OCI-LY7 (cell line): ENCODE results near the gene WWOX. TPM values are rescaled to one million over a fixed set of nuclear protein-coding genes. Genes with fewer than 3 reads are reported as not detected.
"Not testable (repeated sequence)": the region's sequence is repeated elsewhere in the genome, so short reads cannot be mapped to it uniquely, and the experiment has no call there.

Experiments used
- BruUV-seq: library from RNA; stranded (reverse); fragments of 400-500 nt; replicated peaks from 2 replicates; lab custom pipeline; 2021; lab: Mats Ljungman, UMichigan
- CTCF ChIA-PET: fragments of 300-600 bp; sonication (Branson Sonifier 250); formaldehyde crosslinking; loops from one replicate; lab custom pipeline; 2022; ENCODE audit warnings: antibody characterized with exemption; ENCODE audit not compliant: unreplicated experiment; lab: Charles Lee
- POLR2A ChIA-PET: fragments of 300-600 bp; sonication (Branson Sonifier 250); formaldehyde crosslinking; loops from one replicate; lab custom pipeline; 2022; ENCODE audit warnings: antibody characterized with exemption; lab: Charles Lee
- DNase-seq: peaks from one replicate; pipeline ENCODE4 v3.0.0-alpha.2; 2015; ENCODE audit warnings: low spot score
- H2AFZ ChIP-seq: fragments of 200-600 bp; sonication (generic), shearing (Covaris generic); 2 replicates; pipeline ENCODE4 v1.6.1; 2014; ENCODE audit warnings: mild to moderate bottlenecking, antibody characterized with exemption, low read length, moderate library complexity
- H3K27ac ChIP-seq: fragments of 200-600 bp; sonication (generic); 2 replicates; pipeline ENCODE4 v1.5.1; 2014; ENCODE audit warnings: mixed run types, low read depth, mild to moderate bottlenecking, moderate library complexity, low read length, inconsistent platforms; ENCODE audit not compliant: poor library complexity, severe bottlenecking
- H3K36me3 ChIP-seq: fragments of 200-600 bp; sonication (generic); 2 replicates; pipeline ENCODE4 v1.6.1; 2014; ENCODE audit warnings: mild to moderate bottlenecking, antibody characterized with exemption, low read length, moderate library complexity, mixed read lengths; ENCODE audit not compliant: insufficient read depth
- H3K4me1 ChIP-seq: fragments of 200-600 bp; sonication (generic); 2 replicates; pipeline ENCODE4 v1.5.1; 2014; ENCODE audit warnings: mild to moderate bottlenecking, low read length; ENCODE audit not compliant: insufficient read depth, poor library complexity, severe bottlenecking
- H3K4me2 ChIP-seq: fragments of 200-600 bp; sonication (generic); 2 replicates; pipeline ENCODE4 v1.6.1; 2014; ENCODE audit warnings: mild to moderate bottlenecking, low read length
- H3K4me3 ChIP-seq: fragments of 200-600 bp; sonication (generic); 2 replicates; pipeline ENCODE4 v1.5.1; 2014; ENCODE audit warnings: mild to moderate bottlenecking, low read depth, low read length; ENCODE audit not compliant: poor library complexity, severe bottlenecking
- H3K79me2 ChIP-seq: fragments of 200-600 bp; sonication (generic); 2 replicates; pipeline ENCODE4 v1.6.1; 2016; ENCODE audit warnings: low read depth, mild to moderate bottlenecking, low read length, moderate library complexity, mixed read lengths; ENCODE audit not compliant: insufficient read depth
- H3K9me2 ChIP-seq: fragments of 200-600 bp; sonication (generic); 2 replicates; pipeline ENCODE4 v1.6.1; 2016; ENCODE audit warnings: mild to moderate bottlenecking, low read length, mixed read lengths; ENCODE audit not compliant: insufficient read depth
- H3K9me3 ChIP-seq: fragments of 200-600 bp; sonication (generic); 2 replicates; pipeline ENCODE4 v1.6.1; 2014; ENCODE audit warnings: mild to moderate bottlenecking, mixed run types, low read length, mixed read lengths
- H4K20me1 ChIP-seq: fragments of 200-600 bp; sonication (generic); 2 replicates; pipeline ENCODE4 v1.6.1; 2014; ENCODE audit warnings: mild to moderate bottlenecking, antibody characterized with exemption, low read length, moderate library complexity, mixed read lengths; ENCODE audit not compliant: insufficient read depth
- CTCF ChIP-seq: fragments of 200-600 bp; sonication (generic); conservative IDR thresholded peaks from 2 replicates; pipeline ENCODE4 v1.5.1; 2014; ENCODE audit warnings: mild to moderate bottlenecking, antibody characterized with exemption, low read length, moderate library complexity, mixed read lengths
- EZH2phosphoT487 ChIP-seq: fragments of 200-600 bp; sonication (generic); IDR thresholded peaks from 2 replicates; pipeline ENCODE4 v1.6.1; 2018; ENCODE audit warnings: low read depth, borderline replicate concordance, mild to moderate bottlenecking, mixed run types, antibody characterized with exemption, low read length, moderate library complexity, mixed read lengths
- intact Hi-C: fragments of 100-400 bp; cut with micrococcal nuclease; formaldehyde crosslinking; loops from one replicate; pipeline ENCODE4 v1.10.0; 2022; ENCODE audit not compliant: unreplicated experiment
- total RNA-seq, 2 experiments: library from RNA; depleted of rRNA in 1 of 2; stranded (reverse); fragments of >200 nt in 1 of 2; shearing (Covaris generic) in 1 of 2; gene quantifications; 2 replicates each; pipeline ENCODE4 v1.2.3, GENCODE V29; 2014 to 2022

WWOX gene
- total RNA-seq, 2 experiments from 2014 or later, result 40.2 to 47.6 TPM

GRCh38 chr16:78689028-78689427 lies 589.6 kb downstream of the WWOX start:
- H3K9me3 ChIP-seq, result no peaks in the 10 kb centered on the region
- H3K27ac ChIP-seq, result no peak overlapping the region
- H4K20me1 ChIP-seq, result no peaks in the 10 kb centered on the region
- ChIA-PET POLR2A (no interaction called here), CTCF (no interaction called here)
- no peaks in the 10 kb centered on the region for H3K79me2 ChIP-seq
- no peaks in the 10 kb centered on the region for H3K36me3 ChIP-seq
- H3K4me3 ChIP-seq, result no peak overlapping the region
- BruUV-seq, result no TSS peak
- H3K9me2 ChIP-seq, result no peaks in the 10 kb centered on the region
- intact Hi-C loops, result no loop called here
- no peaks in the 10 kb centered on the region for H3K4me1 ChIP-seq
- TF ChIP-seq CTCF (no peak), EZH2phosphoT487 (no peak)
- no peak overlapping the region for H2AFZ ChIP-seq
- no peak for DNase-seq
- no peak overlapping the region for H3K4me2 ChIP-seq

- ChIA-PET POLR2A (no interaction called here), CTCF (no interaction called here)
- Histone ChIP-seq H3K4me3 (no peak overlapping the region), H3K4me1 (no peaks in the 10 kb centered on the region), H3K36me3 (no peaks in the 10 kb centered on the region), H3K9me3 (no peaks in the 10 kb centered on the region), H4K20me1 (no peaks in the 10 kb centered on the region), H3K79me2 (no peaks in the 10 kb centered on the region), H2AFZ (no peak overlapping the region), H3K27ac (no peak overlapping the region), H3K9me2 (no peaks in the 10 kb centered on the region), H3K4me2 (no peak overlapping the region)
- intact Hi-C loops, result no loop called here
- no peak for DNase-seq
- BruUV-seq, result no TSS peak
- TF ChIP-seq EZH2phosphoT487 (no peak), CTCF (no peak)
Observed at GRCh38 chr16:78689536-78689935, 590.1 kb downstream of the WWOX start.

- H3K4me2 ChIP-seq, result no peak overlapping the region
- no peaks in the 10 kb centered on the region for H3K79me2 ChIP-seq
- H4K20me1 ChIP-seq, result no peaks in the 10 kb centered on the region
- H3K4me3 ChIP-seq, result no peak overlapping the region
- H3K27ac ChIP-seq, result no peak overlapping the region
- BruUV-seq, result no TSS peak
- intact Hi-C loops, result no loop called here
- no peaks in the 10 kb centered on the region for H3K4me1 ChIP-seq
- H3K9me2 ChIP-seq, result no peaks in the 10 kb centered on the region
- no peak overlapping the region for H2AFZ ChIP-seq
- H3K9me3 ChIP-seq, result no peaks in the 10 kb centered on the region
- POLR2A ChIA-PET, result no interaction called here
- DNase-seq, result no peak
- CTCF ChIA-PET, result no interaction called here
- TF ChIP-seq CTCF (no peak), EZH2phosphoT487 (no peak)
- no peaks in the 10 kb centered on the region for H3K36me3 ChIP-seq
Observed at GRCh38 chr16:78690510-78690909, 591.1 kb downstream of the WWOX start.

GRCh38 chr16:78691746-78692145 lies 592.3 kb downstream of the WWOX start:
- BruUV-seq, H3K4me2 ChIP-seq, H3K9me3 ChIP-seq, H4K20me1 ChIP-seq, H3K79me2 ChIP-seq, H3K36me3 ChIP-seq, H3K27ac ChIP-seq, H3K4me1 ChIP-seq, intact Hi-C loops, H3K9me2 ChIP-seq, H3K4me3 ChIP-seq, H2AFZ ChIP-seq, DNase-seq, CTCF ChIA-PET: not testable (repeated sequence)
- POLR2A ChIA-PET, result interaction anchor here (0.6 kb wide), 1 partner anchor 595 kb away, joined by 3 read pairs; no protein-coding TSS in a partner anchor
